ENCODE measurements around the gene MRM3. TPM values are rescaled to one million over a fixed set of nuclear protein-coding genes. Genes with fewer than 3 reads are reported as not detected.
"Not testable (repeated sequence)": the region's sequence is repeated elsewhere in the genome, so short reads cannot be mapped to it uniquely, and the experiment has no call there.

Gene MRM3
- total and polyA plus RNA-seq, 12 donors = 11.6 to 23.7 (median 20.4) TPM

- intact Hi-C loops (cut with DNase I) = loop anchor here in 1 of 10 donors (10.0 kb wide), 1 partner anchor 70 kb away; no protein-coding TSS in a partner anchor
- H3K4me3 ChIP-seq = no peak overlapping the region
- no peak for TF ChIP-seq CTCF (IDR thresholded peaks at IDR 0.05)
- DNase-seq (no peak), ATAC-seq (no peak)
- 92 to 94% methylated on average over 41 of the region's 41 CpGs for WGBS, 2 donors
- H3K4me1 ChIP-seq = no peaks in the 10 kb centered on the region
- H3K9me3 ChIP-seq = no peaks in the 10 kb centered on the region
- no peaks in the 10 kb centered on the region for H3K27me3 ChIP-seq
- H3K27ac ChIP-seq = no peak overlapping the region
- peaks cover 0 to 44% (median 0%) of the 10 kb centered on the region in 9 donors for H3K36me3 ChIP-seq
Measured at GRCh38 chr17:804541-805435, 22.6 kb downstream of the MRM3 start.

GRCh38 chr17:805886-806285 is 23.7 kb downstream of the MRM3 start:
- not testable (repeated sequence) for H3K27me3 ChIP-seq, ATAC-seq, H3K4me3 ChIP-seq, H3K4me1 ChIP-seq, H3K27ac ChIP-seq, H3K9me3 ChIP-seq, DNase-seq
- intact Hi-C loops (cut with DNase I) = loop anchor here in 1 of 10 donors (10.0 kb wide), 1 partner anchor 69 kb away; no protein-coding TSS in a partner anchor
- H3K36me3 ChIP-seq = peaks cover 0 to 34% (median 0%) of the 10 kb centered on the region in 9 donors
- WGBS, 2 donors = 93 to 95% methylated on average over 15 to 23 of the region's 23 CpGs

- DNase-seq = no peak
- Histone ChIP-seq H3K4me1 (no peaks in the 10 kb centered on the region), H3K27ac (no peak overlapping the region), H3K27me3 (no peaks in the 10 kb centered on the region), H3K9me3 (no peaks in the 10 kb centered on the region), H3K36me3 (peaks cover 0 to 31% (median 0%) of the 10 kb centered on the region in 9 donors), H3K4me3 (no peak overlapping the region)
- intact Hi-C loops (cut with DNase I) = loop anchor here in 1 of 10 donors (10.0 kb wide), 1 partner anchor 68 kb away; no protein-coding TSS in a partner anchor
- no peak for ATAC-seq
- no peak for TF ChIP-seq CTCF (IDR thresholded peaks at IDR 0.05)
- 87% methylated on average over 13 of the region's 13 CpGs for WGBS, 2 donors
Measured at GRCh38 chr17:806346-806745, 24.2 kb downstream of the MRM3 start.

GRCh38 chr17:806781-807522 is 24.8 kb downstream of the MRM3 start:
- no peak for TF ChIP-seq CTCF (IDR thresholded peaks at IDR 0.05)
- no peaks in the 10 kb centered on the region for H3K27me3 ChIP-seq
- intact Hi-C loops (cut with DNase I) = loop anchor here in 1 of 10 donors (10.0 kb wide), 1 partner anchor 68 kb away; no protein-coding TSS in a partner anchor
- H3K4me3 ChIP-seq = no peak overlapping the region
- WGBS, 2 donors = 91 to 92% methylated on average over 33 of the region's 33 CpGs
- no peaks in the 10 kb centered on the region for H3K4me1 ChIP-seq
- no peak for DNase-seq
- no peak overlapping the region for H3K27ac ChIP-seq
- peaks cover 0 to 26% (median 0%) of the 10 kb centered on the region in 9 donors for H3K36me3 ChIP-seq
- no peaks in the 10 kb centered on the region for H3K9me3 ChIP-seq
- ATAC-seq = no peak

Measured in heart right ventricle (tissue), 16 donors.